Gastroesophageal sphincter (tissue), 3 donors: Measurements from ENCODE around the gene TGFBR3.

Source experiments
- EP300 ChIP-seq: sonication (generic); formaldehyde crosslinking; IDR thresholded peaks from one replicate; pipeline ENCODE4 v1.6.1; 2017; ENCODE audit warnings: antibody characterized with exemption, mild to moderate bottlenecking
- POLR2A ChIP-seq, 2 donors: fragments of 450-650 bp; IDR thresholded peaks; one replicate each; pipeline ENCODE4 v1.6.1; 2017; ENCODE audit warnings: antibody characterized with exemption in 2 of 2, mild to moderate bottlenecking in 2 of 2, moderate library complexity in 1 of 2
- POLR2AphosphoS5 ChIP-seq: sonication (generic); formaldehyde crosslinking; IDR thresholded peaks from one replicate; pipeline ENCODE4 v1.6.1; 2017; ENCODE audit warnings: antibody characterized with exemption
- TF ChIP-seq, protein P1 (sequence below), 4 experiments: fragments of 200-600 bp in 2 of 4; fragments of 450-650 bp in 2 of 4; sonication (generic) in 1 of 4; IDR thresholded peaks; one replicate each; pipeline ENCODE4 v1.5.1; 2017 to 2019; ENCODE audit warnings: antibody characterized with exemption in 4 of 4, mild to moderate bottlenecking in 2 of 4, moderate library complexity in 2 of 4

DNA sequence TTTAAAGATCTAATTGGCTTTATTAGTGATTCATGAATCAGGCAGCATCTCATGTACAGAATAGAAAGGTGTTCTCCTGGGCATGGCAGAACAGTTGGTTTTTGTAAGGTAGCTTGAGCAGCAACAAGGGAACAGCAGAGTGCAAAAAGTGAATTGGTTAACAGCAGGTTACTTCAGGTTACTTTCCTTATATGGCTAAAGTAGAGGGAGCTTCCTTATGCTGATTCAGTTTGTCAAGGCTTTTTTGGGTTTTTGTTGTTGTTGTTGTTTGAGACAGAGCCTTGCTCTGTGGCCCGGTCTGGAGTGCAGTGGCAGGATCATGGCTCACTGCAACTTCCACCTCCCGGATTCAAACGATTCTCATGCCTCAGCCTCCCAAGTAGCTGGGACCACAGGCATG lies 252.5 kb downstream of the TGFBR3 start:
- TF ChIP-seq, protein P1, sequence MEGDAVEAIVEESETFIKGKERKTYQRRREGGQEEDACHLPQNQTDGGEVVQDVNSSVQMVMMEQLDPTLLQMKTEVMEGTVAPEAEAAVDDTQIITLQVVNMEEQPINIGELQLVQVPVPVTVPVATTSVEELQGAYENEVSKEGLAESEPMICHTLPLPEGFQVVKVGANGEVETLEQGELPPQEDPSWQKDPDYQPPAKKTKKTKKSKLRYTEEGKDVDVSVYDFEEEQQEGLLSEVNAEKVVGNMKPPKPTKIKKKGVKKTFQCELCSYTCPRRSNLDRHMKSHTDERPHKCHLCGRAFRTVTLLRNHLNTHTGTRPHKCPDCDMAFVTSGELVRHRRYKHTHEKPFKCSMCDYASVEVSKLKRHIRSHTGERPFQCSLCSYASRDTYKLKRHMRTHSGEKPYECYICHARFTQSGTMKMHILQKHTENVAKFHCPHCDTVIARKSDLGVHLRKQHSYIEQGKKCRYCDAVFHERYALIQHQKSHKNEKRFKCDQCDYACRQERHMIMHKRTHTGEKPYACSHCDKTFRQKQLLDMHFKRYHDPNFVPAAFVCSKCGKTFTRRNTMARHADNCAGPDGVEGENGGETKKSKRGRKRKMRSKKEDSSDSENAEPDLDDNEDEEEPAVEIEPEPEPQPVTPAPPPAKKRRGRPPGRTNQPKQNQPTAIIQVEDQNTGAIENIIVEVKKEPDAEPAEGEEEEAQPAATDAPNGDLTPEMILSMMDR (IDR thresholded peaks at IDR 0.05), result no peak
- TF ChIP-seq POLR2A (IDR thresholded peaks at IDR 0.05) (no peak), POLR2AphosphoS5 (no peak), EP300 (no peak)
